HG03469 (cell line): ENCODE data around the gene MYOZ3.

ENCODE experiments used
- ATAC-seq: cut with Tn5 transposase; IDR thresholded peaks from one replicate; pipeline ENCODE4 v1.9.1; 2021; ENCODE audit warnings: mild to moderate bottlenecking, moderate library complexity, moderate number of reproducible peaks; ENCODE audit not compliant: unreplicated experiment

MYOZ3 gene

DNA sequence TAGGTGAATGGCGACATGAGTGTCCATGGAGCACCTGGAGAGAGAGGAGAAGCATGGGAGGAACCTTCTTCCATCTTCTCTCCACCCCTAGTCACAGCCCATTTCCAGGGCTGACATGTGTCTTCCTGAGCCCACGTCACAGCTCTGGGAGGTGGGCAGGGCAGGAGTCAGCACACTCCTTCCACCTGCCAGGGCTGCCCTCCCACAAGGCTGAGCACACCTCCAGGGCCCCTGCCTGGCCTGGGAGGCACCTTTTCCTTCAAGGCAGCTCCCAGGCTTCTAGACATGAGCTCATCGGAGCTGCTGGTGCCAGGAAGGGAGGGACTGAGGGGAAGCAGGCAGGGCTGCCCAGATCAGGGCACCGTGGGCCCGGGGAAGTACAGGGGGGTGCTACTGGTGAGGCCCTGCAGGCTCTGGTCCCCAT, 34.2 kb upstream of the MYOZ3 start:
- no peak for ATAC-seq

DNA sequence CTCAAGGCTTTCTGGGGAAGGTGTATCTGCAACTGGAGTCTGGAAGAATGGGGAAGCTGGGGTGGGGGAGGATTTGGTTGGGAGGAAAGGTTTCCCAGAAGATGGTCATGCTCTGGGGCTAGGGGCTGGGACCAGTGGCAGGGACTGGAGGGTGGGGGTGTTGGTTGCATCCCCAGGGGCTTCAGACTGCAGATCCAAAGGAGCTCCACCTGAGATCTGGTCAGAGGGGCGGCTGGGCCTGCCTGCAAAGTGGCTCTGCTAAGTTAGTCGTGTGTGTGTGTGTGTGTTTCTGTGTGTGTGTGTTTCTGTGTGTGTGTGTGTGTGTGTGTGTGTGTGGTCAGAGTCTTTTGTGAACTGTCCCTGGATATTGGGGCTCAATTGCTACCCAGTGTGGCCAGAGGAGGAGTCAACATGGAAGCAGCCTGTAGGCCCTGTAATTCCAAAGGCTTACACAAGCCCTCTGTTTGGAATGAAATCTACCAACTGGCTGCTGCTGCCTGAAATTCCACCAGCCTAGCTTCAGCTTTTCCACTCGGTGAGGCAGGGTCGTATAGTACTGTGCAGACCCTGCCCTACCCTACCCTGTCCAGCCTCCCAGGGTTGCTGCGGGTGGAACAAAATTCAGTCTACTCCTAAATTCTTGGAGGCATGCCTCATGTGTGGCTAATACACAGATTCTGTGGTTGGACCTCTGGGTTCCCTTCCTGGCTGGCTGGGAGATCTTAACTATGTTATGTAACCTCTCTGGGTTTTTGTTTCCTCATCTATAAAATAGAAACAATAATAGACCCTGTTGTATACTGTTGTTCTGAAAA, 33.1 kb upstream of the MYOZ3 start:
- no peak for ATAC-seq

DNA sequence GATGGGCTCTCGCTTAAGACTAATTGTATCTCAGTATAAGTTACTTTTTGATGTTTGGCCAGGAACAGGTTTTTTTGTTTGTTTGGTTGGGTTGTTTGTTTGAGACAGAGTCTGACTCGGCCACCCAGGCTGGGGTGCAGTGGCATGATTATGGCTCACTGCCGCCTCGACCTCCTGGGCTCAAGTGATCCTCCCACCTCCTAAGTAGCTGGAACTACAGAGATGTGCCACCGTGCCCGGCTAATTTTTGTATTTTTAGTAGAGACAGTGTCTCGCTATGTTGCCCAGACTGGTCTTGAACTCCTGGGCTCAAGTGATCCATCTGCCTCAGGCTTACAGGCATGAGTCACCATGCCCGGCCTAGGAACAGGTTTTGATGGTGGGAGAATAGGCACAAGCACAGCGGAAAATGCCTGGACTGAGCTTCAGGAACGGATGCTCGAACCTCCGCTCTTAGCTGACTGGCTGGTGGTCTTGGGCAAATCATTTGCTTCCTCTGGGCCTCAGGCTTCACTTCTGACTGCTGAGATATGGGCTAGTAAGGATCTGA, 32.0 kb upstream of the MYOZ3 start:
- ATAC-seq: no peak

DNA sequence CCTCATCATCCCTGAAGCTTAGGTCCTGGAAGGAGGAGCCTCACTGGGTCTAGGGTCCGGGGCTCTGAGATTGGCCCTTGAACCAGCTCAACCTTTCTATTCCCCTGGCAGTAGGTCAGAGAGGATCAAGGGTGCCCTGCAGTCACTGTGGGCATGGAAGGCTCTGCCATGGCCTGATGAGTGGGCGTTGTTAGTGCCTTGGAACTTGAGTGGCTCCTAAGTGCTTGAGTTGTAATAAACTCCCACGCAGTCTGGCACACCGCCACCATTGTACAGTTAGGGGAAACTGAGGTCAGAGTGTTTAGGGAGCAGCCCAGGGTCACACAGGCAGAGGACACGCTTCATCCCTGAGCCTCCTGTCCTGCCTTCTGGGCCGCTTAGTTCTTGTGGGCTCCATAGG, 31.0 kb upstream of the MYOZ3 start:
- ATAC-seq: no peak

DNA sequence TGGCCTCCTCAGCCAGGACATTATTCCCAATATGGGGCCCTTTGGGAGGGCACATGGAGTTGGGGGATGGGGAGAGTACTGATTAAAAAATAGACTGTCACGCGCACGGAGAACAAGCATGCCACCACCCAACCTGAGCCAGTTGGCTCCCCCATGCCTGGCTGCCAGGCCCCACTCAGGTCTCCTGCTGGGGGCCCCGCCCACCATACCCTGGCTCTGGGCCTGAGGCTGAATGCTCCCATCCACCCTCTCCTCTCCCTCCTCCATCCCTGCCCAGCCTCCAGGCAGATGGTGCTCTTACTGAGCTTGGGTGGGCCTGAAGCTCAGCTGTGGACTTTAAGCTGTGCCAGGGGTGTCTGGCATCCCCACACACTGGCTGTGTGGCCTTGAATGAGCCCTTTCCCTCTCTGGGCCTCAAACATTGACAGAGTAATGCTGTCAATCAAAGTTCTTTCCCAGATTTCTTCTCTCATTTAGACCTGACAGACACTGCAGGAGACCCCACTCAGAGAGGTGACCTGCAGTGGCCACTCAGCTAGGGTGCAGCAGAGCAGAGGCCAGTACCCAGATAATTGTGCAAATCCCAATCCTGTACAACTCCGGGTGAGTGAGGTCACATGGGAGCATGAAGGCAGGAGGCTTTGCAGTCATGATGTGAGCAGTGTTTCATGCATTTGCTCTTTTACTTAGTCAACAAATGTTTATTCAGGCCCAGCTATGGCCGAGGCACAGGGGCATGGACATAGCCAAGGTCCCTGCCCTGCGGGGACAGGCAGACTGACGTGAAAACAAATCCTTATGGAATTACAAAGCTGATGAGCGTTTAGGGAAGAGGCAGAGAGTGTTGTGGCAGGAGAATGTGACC, 30.4 kb upstream of the MYOZ3 start:
- no peak for ATAC-seq

DNA sequence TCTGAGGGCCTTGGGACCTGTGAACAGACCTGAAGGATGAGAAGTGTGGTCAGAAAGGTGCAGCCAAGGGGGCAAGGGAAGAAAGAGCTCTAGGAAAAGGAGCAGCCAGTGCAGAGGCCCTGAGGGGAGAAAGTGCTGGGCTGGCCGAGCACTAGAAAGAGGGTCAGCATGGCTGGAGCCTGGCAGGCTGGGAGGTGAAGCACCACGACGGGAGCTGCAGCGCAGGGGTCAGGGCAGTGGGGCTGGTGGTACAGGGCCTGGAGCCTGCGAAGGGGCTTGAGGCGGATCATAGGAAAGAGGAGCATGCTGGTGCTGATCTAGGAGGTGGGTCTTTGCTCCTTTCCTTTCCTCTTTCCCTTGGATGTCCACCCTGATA, 29.7 kb upstream of the MYOZ3 start:
- ATAC-seq: no peak

DNA sequence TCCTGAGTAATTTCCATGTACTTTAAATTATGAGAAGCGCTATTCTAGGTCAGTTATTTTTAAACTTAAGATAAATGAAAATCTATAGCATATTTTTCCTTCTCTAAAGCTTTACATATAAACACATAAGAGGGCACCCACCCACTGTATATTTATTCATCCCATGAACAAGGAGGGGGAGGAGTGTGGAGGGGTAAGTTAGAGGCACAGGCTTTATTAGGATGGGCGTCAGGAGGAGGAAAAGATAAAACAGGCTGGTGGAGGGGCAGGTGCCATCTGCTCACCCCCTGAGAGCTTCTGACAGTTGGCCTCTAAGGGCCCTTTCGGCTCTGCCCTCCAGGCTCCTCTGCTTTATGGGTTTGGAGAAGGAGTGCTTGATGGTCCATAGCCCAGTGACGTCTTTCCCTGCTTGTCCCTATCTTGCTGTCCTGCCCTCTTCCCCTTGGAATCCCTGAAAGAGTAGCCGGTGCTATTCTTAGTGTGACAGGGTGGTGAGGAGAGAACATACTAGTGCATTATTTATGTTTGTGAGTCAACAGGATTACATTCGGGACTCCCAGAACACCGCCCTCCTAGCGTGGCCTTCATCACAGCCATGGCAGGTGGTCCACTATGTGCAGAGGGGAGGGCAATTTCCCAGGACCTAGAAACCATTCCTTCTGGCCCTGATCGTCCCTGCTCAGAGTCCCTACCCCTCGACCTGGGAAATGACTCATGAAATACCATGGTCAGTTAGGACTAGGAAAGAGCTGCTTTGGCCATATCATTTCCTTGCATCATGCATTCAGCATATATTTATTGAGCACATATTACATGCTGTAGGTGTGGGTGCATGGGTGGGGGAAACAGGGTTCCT, 28.5 kb upstream of the MYOZ3 start:
- no peak for ATAC-seq

DNA sequence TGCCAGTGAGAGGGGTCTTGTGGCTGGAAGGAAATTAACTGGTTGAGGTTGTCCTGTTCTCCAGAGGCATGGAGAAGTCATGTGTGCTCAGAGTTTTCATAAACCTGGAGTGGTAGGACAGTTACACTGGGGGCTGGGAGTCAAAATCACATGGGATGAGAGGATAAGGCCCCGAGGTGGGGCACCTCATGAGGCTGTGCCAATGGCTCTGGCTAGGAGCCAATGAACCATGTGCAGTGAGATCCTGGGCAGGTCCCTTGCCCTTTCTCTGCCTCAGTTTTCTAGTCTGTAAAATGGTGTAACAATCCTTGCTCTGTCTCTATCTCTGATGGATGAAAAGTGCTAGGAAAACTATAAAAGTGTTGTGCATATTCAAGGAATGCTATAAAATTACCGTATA, 27.6 kb upstream of the MYOZ3 start:
- no peak for ATAC-seq

DNA sequence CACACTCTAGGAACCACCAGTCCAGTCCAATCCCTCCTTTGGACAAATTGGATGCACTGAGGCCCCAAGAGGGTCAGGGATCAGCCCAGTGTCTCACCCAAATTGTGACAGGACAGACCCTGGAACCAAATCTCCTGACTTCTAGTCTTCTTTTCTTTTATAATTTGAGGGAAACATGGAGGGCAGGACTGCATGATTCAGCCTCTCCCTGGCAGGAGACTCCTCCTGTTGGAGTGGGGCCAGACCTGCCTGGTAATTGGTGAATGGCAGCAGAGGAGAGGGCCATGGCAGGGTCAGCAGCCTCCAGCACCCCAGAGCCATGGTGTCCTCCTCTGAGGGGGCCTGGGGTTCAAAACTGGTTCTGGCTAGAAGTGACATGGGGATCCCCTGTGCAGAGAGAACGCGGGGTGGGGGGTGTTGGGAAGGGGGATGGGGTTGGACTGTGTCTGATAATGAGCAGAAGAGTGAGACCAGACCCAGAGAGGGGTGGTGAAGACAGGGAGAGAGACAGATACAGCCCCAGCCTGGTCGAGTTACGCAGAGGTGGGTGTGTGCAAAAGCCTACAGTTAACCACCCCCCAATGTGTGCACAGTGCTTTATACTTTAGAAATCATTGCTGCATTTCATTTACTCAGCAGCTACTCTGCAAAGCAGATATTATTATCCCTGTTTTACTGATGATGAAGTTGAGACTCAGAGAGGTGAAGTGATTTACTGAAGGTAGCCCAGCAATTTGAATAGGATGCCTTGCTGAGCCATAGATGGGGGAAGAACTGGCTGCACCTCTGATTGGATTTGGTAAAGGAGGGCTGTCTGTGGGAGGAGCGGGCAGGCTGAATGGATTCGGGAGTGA, 24.4 kb upstream of the MYOZ3 start:
- ATAC-seq: no peak

DNA sequence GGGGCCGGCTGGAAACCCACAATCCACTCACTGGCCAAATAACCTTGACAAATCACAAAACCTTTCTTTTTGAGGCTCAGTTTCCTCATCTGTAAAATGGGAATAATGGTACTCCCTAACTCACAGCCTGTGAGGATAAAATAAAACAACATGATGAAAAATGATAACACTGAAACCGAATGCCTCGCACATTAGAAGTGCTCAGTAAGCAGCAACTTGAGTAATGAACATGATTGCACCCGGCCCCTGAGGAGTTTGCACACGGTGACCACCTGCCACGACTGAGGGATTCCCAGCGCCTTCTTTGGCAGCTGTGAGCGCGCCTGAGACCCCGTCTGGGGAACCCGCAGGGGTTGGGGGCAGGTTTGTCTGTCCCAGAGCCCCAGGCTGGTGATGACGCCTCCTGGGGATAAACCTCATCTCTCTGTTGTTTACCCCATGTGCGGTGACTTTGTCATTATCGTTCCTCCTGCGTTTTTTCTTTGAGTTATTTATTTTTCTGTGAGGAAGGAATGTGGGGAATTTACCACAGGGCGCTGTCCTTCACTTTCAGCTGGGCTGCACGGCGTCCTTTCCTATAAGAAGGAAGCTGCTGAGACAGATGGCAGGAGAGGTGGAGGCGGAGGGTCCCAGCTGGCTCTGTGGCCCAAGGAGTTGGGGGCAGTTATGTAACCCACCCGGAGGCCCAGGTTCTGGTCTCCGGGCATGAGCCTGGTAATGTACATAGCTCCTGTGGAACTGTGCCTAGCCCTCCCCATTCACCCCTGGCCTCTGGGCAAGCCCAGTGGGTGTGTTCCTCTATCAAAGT, 23.6 kb upstream of the MYOZ3 start:
- ATAC-seq: no peak

DNA sequence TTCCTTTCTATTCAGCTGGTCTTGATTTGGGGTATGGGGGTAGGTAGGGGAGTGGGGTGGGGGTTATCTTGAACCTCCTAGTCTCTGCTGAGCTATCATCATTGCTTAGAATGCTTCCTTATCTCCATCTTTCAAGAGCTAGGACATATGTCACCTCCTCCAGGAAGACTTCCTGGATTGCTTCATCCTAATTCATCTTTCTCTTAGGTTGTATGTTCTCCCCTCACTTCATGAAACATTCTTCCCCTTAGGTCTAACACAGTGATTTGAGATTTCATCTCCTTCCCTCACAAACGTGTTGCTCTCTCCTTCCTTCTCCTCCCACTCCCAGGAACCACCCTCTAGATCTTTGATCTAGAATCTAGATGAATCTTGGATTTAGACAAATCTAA, 23.0 kb upstream of the MYOZ3 start:
- no peak for ATAC-seq

DNA sequence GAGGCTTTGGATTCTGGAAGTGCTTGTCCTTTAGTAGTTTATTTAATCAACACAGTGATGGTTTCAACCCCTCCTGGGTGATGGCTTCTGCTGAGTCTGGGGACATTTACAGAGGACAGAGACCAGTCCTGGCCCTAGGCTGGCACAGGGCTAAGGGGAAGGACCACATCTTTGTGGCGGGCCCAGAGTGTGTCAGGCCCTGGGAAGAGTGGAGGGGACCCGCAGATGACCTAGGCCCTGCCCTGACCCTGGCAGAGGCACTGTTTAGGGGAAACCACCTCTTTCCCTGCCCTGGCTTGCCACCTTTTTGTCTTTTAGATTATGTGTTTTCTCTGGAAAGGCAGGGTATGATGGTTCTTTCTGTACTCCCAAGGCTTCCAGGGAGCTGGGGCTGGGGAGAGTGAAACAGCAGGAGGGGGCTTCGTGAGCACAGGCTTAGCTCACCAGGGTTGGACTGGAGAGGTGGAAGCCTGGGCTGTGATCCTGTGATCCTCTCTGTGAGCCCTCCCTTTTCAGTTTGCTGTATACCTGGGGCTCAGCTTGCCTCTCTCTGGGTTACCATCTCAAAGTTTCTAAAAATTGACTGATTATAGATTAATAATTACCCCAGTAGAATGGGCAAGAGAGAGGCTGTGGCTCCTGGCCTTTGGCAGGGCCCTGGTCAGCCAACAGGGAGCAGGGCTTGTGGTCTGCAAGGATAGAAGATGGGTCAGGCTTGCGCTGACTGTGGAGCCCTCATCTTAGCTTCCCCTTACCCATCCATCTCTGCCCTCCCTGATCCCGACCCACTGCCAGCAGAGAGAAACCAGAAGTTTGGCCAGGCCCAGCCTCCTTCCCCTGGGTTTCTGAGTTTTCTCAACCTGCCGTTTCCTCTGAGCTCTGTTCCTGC, 22.3 kb upstream of the MYOZ3 start:
- no peak for ATAC-seq

DNA sequence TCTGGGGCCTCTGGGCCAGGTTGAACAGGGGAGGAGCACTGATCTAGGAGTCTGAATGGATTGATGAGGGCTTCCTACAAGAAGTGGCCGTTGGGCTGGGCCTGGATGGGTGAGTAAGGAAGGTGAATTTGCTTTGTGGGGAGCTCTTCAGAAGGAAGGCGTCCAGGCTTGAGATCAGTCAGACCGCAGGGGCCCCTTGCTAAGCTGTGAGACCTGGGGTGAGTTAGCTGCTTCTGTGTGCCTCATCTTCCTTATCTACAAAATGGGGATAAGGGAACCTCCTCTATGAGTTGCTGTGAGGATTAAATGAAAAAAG, 21.7 kb upstream of the MYOZ3 start:
- ATAC-seq: no peak

DNA sequence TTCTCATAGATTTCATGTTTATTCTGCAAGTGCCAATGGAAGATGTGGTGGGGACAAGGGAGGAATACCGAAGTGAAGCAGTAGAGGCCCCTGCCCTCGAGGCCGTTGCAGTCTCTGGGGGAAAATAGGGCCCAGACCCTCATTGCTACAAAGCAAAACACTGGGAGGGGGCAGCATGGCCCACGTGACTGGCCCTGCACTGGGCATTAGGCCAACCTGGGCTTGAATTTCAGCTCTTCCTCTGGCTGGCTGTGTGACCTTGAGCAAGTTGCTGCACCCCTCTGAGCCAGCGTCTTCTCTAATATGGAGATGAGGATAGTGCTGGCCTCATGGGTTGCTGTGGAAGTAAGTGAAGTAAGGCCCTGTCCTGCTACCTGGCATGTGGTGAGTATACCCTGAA, 21.3 kb upstream of the MYOZ3 start:
- ATAC-seq: no peak

DNA sequence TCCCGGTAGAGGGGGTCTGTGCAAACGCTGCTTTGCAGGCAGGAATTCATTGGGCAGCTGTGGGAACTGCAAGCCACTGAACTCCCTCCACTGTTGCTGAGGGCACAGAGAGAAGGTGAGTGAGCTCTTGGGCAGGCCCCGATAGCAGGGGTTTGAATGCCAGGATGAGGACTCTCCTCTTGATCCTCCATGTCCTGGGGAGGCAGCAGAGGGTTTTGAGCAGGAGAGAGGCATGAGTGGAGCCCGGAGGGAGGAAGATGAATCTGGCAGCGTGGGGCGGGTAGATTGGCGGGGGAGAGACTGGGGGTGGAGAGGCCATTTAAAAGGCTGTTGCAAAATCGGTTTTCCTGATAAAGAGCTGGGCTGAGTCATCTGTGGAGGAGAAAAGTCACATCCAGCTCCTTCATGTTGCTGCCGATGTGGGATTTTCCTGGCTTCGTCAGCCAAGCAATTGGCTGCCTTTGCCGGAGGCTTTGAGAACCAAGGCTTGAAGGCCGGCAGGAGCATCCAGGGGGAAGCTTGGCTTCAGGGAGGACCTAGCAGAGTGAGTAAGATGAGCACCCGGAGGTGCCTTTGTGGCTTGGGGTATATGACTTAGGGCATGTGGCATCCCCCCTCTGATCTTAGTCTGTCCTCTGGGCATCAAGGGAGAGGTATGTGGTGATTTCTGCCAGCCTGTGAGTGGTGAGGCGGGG, 20.6 kb upstream of the MYOZ3 start, which contains the start of gene SYNPO:
TSS of gene SYNPO (plus strand) at position 350 of the 695 bp plus-strand sequence. CDS start 7,616 bp downstream, outside the sequence.
- ATAC-seq: no peak

DNA sequence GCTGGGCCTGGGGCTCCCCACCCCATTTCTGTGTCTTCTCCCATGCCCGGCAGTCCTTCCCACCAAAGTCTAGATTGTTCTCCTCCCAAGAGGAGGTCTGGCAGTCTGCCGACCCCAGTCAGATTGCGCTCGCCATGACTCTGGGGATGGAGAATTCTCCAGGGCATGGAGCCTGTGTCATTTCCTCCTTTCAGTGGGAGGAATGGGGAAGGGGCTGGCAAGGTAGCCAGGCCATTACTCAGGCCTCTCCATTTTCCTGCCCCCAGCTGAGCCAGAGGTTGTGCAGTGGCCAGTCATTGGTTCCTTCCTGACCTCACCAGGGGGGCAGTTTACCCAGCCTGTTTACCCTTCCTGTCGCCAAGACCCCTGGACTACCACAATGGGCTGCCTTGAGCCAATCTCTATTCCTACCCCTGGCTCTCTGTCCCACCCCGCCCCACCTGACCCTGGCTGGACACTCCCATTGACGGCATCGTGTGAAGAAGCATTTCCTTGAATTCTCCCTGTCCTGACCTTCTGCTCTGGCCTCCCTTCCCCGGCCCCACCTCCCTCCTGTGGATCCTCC, 20.0 kb upstream of the MYOZ3 start:
- no peak for ATAC-seq

DNA sequence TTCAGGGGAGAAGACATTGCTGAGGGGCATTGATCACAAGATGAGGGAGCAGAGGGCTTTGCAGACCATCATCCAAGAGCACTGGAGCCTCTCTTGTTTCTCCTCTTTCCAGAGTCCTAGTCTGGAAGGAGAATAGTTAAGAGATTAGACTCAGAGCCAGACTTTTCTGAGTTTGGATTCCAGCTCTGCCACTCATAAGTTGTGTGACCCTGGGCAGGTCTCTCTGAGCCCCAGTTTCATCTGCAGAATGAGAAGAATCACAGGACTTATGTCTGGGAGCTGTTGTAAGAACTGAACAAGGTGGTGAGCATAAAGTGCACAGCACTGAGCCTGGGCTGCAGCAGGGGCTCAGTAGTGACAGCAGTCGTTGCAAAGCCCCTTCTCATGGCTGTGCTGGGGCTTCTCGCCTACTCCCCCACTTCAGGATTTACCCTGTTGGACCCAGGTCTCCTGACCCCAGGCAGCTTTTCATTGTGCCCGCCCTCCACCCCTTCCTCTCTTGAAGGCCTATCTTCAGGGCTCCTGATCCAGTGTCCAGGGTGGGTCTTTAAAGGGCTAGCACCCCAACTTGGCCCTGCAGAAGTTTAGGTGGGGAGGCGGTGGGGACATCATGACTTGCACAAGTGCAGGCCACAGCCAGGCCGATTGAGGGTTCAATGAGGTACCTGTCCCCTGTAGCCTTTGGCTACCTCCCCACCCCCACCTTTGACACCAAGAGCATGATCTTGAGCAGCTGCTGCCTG, 19.1 kb upstream of the MYOZ3 start:
- no peak for ATAC-seq
